Fibroblast of the aortic adventitia (primary cell): ENCODE data around the gene TRMT6. TPM values are rescaled to one million over a fixed set of nuclear protein-coding genes. Genes with fewer than 3 reads are reported as not detected.

Experiments used
- DNase-seq: peaks from one replicate; pipeline ENCODE4 v3.0.0-alpha.2; 2010; ENCODE audit warnings: low read depth
- H3K4me3 ChIP-seq: 2 replicates; pipeline ENCODE4 v1.5.1; 2011; ENCODE audit warnings: low read depth, mild to moderate bottlenecking, control low read depth, low read length, moderate library complexity
- total RNA-seq: library from RNA; depleted of rRNA; stranded (reverse); fragments of >200 nt; gene quantifications from 2 replicates; pipeline ENCODE4 v1.2.3, GENCODE V29; 2012; ENCODE audit warnings: low replicate concordance
- TF ChIP-seq, protein P1 (sequence below): IDR thresholded peaks from 2 replicates; pipeline ENCODE4 v1.5.1; 2011; ENCODE audit warnings: mild to moderate bottlenecking, low read length, control low read depth, inconsistent platforms; ENCODE audit not compliant: insufficient read depth

TRMT6 gene
- total RNA-seq, result 4.1 and 8.0 TPM in 2 replicates

- DNase-seq, result peak; percentile 92
- TF ChIP-seq, protein P1, sequence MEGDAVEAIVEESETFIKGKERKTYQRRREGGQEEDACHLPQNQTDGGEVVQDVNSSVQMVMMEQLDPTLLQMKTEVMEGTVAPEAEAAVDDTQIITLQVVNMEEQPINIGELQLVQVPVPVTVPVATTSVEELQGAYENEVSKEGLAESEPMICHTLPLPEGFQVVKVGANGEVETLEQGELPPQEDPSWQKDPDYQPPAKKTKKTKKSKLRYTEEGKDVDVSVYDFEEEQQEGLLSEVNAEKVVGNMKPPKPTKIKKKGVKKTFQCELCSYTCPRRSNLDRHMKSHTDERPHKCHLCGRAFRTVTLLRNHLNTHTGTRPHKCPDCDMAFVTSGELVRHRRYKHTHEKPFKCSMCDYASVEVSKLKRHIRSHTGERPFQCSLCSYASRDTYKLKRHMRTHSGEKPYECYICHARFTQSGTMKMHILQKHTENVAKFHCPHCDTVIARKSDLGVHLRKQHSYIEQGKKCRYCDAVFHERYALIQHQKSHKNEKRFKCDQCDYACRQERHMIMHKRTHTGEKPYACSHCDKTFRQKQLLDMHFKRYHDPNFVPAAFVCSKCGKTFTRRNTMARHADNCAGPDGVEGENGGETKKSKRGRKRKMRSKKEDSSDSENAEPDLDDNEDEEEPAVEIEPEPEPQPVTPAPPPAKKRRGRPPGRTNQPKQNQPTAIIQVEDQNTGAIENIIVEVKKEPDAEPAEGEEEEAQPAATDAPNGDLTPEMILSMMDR, result no peak
- peak within 1 kb of the TSS; percentile 93 for H3K4me3 ChIP-seq
These were observed at the start of gene TRMT6, which contains the start of gene MCM8 for GRCh38 chr20:5950271-5951031. Gene TRMT6 (minus strand): TSS chr20:5950533. CDS start chr20:5950405, 128 bp downstream. Gene MCM8 (plus strand): TSS chr20:5950652. CDS start chr20:5952016, 1,364 bp downstream.

DNA sequence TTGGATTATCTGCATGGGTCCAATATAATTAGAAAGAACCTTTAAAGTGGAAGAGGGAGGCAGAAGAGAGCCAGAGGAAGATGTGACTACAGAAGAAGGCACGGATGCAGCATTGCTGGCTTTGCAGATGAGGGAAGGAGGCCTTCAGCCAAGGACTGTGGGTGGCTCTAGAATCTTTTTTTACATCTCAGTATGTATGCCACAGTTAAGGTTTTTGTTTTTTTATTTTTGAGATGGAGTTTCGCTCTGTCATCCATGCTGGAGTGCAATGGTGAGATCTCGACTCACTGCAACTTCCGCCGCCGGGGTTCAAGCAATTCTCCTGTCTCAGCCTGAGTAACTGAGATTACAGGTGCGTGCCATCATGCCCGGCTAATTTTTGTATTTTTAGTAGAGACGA is 49.5 kb upstream of the TRMT6 start:
- TF ChIP-seq, protein P1, result no peak
- no peak for DNase-seq
- no peak overlapping the region for H3K4me3 ChIP-seq

GRCh38 chr20:5996765-5997164 is 46.4 kb upstream of the TRMT6 start:
- H3K4me3 ChIP-seq, result no peak overlapping the region
- DNase-seq, result no peak
- TF ChIP-seq, protein P1, result no peak

GRCh38 chr20:5991623-5992441 is 41.5 kb upstream of the TRMT6 start:
- H3K4me3 ChIP-seq, result no peak overlapping the region
- TF ChIP-seq, protein P1, result no peak
- DNase-seq, result no peak

DNA sequence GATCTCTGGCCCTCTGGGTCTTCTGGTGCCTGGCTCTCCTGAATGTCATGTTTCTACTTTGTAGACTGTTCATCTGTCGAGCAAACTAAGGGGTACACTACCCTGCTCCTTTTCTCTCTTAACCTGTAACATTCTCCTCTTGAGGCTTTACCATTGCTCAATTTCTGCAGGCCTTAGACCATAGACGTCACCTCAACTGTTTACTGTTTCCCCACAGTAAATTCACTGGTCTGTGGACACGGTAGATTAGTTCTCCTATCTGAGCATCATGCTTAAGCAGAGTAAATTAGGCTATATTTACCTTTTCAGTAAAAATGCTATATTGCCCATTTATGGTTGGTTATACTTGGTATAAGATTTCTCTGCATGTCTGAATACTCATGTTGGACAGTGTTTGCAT is 40.6 kb upstream of the TRMT6 start:
- DNase-seq, result no peak
- TF ChIP-seq, protein P1, result no peak
- H3K4me3 ChIP-seq, result no peak overlapping the region

- TF ChIP-seq, protein P1, result no peak
- no peak for DNase-seq
- no peak overlapping the region for H3K4me3 ChIP-seq
These were observed 39.2 kb upstream of the TRMT6 start for GRCh38 chr20:5989539-5989938.
